IPS-18a (cell line): Measurements from ENCODE around the gene TNNI2.
"Not testable (repeated sequence)": the region's sequence is repeated elsewhere in the genome, so short reads cannot be mapped to it uniquely, and the experiment has no call there.

Experiments used
- H3K27ac ChIP-seq: one replicate; pipeline ENCODE4 v1.5.1; 2013; ENCODE audit warnings: low read length
- H3K27me3 ChIP-seq: one replicate; pipeline ENCODE4 v1.6.1; 2013; ENCODE audit warnings: mild to moderate bottlenecking, low read length; ENCODE audit not compliant: control insufficient read depth, insufficient read depth
- H3K36me3 ChIP-seq: one replicate; pipeline ENCODE4 v1.6.1; 2013; ENCODE audit warnings: low read depth, low read length; ENCODE audit not compliant: control insufficient read depth
- H3K4me1 ChIP-seq: one replicate; pipeline ENCODE4 v1.6.1; 2013; ENCODE audit warnings: low read depth, low read length; ENCODE audit not compliant: control insufficient read depth
- H3K4me3 ChIP-seq: one replicate; pipeline ENCODE4 v1.5.1; 2013; ENCODE audit warnings: low read length
- H3K9ac ChIP-seq: one replicate; pipeline ENCODE4 v1.6.1; 2013; ENCODE audit warnings: mild to moderate bottlenecking, low read length, moderate library complexity
- H3K9me3 ChIP-seq: one replicate; pipeline ENCODE4 v1.6.1; 2013; ENCODE audit warnings: low read depth, low read length; ENCODE audit not compliant: control insufficient read depth

TNNI2 gene

GRCh38 chr11:1883346-1884302 is 44.8 kb downstream of the TNNI2 start:
- Histone ChIP-seq H3K27me3 (no peaks in the 10 kb centered on the region), H3K27ac (no peak overlapping the region), H3K9me3 (no peaks in the 10 kb centered on the region), H3K9ac (no peak overlapping the region), H3K4me3 (no peak overlapping the region), H3K4me1 (no peaks in the 10 kb centered on the region), H3K36me3 (no peaks in the 10 kb centered on the region)

- no peak overlapping the region for H3K4me3 ChIP-seq
- H3K4me1 ChIP-seq = no peaks in the 10 kb centered on the region
- H3K36me3 ChIP-seq = no peaks in the 10 kb centered on the region
- H3K9me3 ChIP-seq = no peaks in the 10 kb centered on the region
- no peak overlapping the region for H3K27ac ChIP-seq
- no peaks in the 10 kb centered on the region for H3K27me3 ChIP-seq
- no peak overlapping the region for H3K9ac ChIP-seq
Observed at GRCh38 chr11:1884303-1884700, 45.5 kb downstream of the TNNI2 start.

- H3K27ac ChIP-seq, H3K4me3 ChIP-seq, H3K27me3 ChIP-seq, H3K9ac ChIP-seq, H3K36me3 ChIP-seq, H3K9me3 ChIP-seq, H3K4me1 ChIP-seq: not testable (repeated sequence)
Observed at GRCh38 chr11:1886551-1886950, 47.8 kb downstream of the TNNI2 start.

DNA sequence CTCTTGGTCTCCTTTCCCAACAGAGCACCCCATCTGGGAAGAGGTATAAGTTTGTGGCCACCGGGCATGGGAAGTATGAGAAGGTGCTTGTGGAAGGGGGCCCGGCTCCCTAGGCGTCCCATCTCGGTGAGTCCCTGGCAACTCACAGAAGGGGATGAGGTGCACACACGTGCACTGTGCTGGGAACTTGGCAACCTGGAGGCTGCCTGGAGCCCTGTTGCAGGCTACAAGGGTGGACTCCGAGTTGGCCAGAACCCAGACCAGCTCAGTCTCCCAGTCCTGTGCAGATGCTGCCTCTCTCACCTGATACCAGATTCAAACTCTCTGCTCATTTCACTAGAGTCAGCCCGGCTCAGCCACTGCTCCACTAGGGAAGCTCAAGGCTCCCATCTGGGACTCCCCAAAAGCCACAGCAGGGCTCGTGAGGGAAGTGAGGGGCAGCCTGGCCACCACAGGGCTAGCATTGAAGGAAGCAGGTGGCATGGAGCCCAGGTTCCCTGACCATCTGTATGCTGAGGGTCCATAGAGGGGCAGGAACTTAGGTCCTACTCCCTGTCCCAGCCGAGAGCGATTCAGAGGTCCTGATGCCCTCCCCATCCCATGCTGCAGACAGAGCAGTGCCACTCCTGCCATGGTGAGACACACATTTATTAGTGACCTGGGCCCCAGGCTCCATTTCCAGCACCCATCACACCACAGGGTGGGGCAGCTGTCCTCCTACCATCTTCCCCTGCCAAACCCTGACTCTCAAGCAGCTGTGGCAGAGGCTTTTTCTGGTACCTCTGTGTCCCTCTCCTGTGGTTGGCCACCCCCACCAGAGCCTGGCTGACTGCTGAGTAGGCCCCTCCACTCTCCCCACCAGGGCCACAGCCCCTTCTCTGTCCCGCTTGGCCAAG is 48.9 kb downstream of the TNNI2 start:
- no peak overlapping the region for H3K27ac ChIP-seq
- no peaks in the 10 kb centered on the region for H3K27me3 ChIP-seq
- no peak overlapping the region for H3K4me3 ChIP-seq
- no peaks in the 10 kb centered on the region for H3K36me3 ChIP-seq
- H3K9me3 ChIP-seq = no peaks in the 10 kb centered on the region
- H3K9ac ChIP-seq = no peak overlapping the region
- no peaks in the 10 kb centered on the region for H3K4me1 ChIP-seq

DNA sequence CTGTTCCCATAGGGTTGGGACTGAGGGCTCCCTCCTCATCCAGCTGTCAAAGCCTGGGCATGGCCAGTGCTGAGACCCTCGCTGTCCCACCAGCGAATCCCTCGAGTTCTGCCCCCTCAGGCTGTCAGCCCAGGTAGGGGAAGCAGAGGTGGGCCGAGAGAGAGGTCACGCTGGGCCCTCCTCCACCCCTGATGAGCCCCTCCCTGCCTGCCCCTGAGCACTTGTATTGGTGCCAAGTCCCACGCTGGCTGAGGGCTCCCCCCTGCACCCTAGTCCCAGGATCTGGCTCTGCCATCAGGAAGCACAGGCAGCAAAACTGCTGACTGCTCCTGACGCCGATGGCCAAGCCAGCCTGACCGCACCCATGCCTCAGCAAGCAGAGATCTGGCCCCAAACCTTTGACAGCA is 49.6 kb downstream of the TNNI2 start:
- H3K36me3 ChIP-seq = no peaks in the 10 kb centered on the region
- no peak overlapping the region for H3K4me3 ChIP-seq
- H3K27ac ChIP-seq = no peak overlapping the region
- no peaks in the 10 kb centered on the region for H3K9me3 ChIP-seq
- no peaks in the 10 kb centered on the region for H3K27me3 ChIP-seq
- no peaks in the 10 kb centered on the region for H3K4me1 ChIP-seq
- H3K9ac ChIP-seq = no peak overlapping the region

- Histone ChIP-seq H3K36me3 (no peaks in the 10 kb centered on the region), H3K9ac (no peak overlapping the region), H3K27ac (no peak overlapping the region), H3K9me3 (no peaks in the 10 kb centered on the region), H3K27me3 (no peaks in the 10 kb centered on the region), H3K4me3 (no peak overlapping the region), H3K4me1 (no peaks in the 10 kb centered on the region)
Observed at GRCh38 chr11:1888811-1889210, 50.0 kb downstream of the TNNI2 start.

- Histone ChIP-seq H3K36me3 (no peaks in the 10 kb centered on the region), H3K4me1 (no peaks in the 10 kb centered on the region), H3K9ac (no peak overlapping the region), H3K9me3 (no peaks in the 10 kb centered on the region), H3K27me3 (no peaks in the 10 kb centered on the region), H3K4me3 (no peak overlapping the region), H3K27ac (no peak overlapping the region)
Observed at GRCh38 chr11:1889224-1889930, 50.6 kb downstream of the TNNI2 start.

DNA sequence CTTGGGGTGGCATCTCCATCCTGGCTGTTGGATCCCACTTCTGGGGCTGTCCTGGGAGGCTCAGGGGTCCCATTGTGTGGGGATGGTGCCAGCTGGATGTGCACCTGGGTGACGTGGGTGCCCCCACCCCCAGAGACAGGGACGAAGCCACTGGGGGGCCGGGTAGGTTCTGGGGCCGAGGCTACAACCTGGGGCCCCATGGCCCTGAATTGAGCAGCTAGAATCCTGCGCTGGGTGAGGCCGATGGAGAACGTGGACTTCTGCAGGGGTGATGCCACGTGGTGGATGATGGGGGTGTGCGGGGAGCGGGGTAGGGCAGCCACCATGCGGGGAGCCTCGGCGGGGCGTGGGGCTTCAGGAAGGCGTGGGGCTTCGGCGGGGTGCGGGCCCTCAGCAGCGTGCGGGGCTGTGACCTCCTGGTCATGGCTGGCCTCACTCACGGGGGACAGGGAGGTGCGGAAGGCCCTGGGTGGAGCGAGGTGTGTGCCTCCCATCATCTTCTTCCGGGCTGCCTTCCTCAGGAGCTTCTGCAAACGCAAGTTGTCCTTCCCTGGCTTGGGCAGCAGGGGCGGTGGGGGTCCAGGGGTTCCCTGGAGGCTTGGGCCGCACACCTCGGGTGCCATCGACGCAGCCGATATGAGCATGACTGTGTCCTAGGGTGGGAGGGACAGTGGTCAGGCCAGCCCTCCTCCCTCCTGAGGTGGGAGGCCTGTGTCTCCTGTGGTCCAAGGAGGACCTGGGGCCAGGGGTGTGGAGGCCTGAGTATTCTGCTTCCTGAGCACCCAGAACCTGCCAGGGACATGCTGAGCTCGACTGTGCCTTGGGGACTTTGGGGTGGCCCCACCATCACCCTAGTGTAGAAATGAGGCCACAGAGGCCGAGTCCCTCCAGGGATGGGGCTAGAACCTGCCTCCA is 51.4 kb downstream of the TNNI2 start:
- no peaks in the 10 kb centered on the region for H3K36me3 ChIP-seq
- no peak overlapping the region for H3K27ac ChIP-seq
- H3K9me3 ChIP-seq = no peaks in the 10 kb centered on the region
- no peak overlapping the region for H3K9ac ChIP-seq
- no peaks in the 10 kb centered on the region for H3K4me1 ChIP-seq
- H3K27me3 ChIP-seq = no peaks in the 10 kb centered on the region
- H3K4me3 ChIP-seq = no peak overlapping the region
